ENCODE measurements around the gene SCN1B.
A peak's percentile ranks its signal among the peaks of the same experiment; 100 is the strongest.
"Not testable (repeated sequence)": the region's sequence is repeated elsewhere in the genome, so short reads cannot be mapped to it uniquely, and the experiment has no call there.

Gene SCN1B

DNA sequence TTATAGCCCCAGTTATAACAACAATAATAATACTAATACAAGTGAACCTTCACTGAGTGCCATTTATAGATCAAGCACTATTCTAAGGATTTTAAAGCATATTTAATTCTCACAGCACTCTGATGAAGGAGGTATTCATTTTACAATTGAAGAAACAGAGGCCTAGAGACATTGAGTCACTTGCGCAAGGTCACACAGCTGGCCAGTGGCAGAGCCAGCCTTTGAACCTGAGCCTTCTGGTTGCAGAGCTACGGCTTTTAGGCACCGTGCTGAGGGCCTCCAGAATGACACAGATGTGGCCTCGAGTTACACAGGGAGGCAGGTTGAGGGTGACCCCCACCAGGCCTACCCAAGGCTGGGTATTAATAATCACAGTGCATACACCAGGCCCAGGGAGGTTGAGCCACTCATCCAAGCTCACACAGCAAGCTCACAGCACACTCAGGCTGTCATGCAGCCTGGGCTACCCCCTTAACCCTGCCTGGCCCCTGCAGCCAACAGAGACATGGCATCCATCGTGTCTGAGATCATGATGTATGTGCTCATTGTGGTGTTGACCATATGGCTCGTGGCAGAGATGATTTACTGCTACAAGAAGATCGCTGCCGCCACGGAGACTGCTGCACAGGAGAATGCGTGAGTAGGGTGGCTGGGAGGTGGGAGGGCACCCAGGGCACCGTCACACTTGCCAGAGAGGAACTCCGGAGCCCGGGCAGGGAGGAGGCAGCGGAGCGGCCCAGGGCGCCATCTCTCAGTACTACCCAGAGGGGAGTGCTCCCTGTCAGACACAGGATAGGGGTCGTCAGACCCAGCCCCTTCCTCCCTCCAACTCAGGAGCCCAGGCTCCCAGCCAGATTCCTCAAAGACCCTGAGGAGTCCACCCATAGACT is 8.6 kb downstream of the SCN1B start:
- no peak for DNase-seq

DNA sequence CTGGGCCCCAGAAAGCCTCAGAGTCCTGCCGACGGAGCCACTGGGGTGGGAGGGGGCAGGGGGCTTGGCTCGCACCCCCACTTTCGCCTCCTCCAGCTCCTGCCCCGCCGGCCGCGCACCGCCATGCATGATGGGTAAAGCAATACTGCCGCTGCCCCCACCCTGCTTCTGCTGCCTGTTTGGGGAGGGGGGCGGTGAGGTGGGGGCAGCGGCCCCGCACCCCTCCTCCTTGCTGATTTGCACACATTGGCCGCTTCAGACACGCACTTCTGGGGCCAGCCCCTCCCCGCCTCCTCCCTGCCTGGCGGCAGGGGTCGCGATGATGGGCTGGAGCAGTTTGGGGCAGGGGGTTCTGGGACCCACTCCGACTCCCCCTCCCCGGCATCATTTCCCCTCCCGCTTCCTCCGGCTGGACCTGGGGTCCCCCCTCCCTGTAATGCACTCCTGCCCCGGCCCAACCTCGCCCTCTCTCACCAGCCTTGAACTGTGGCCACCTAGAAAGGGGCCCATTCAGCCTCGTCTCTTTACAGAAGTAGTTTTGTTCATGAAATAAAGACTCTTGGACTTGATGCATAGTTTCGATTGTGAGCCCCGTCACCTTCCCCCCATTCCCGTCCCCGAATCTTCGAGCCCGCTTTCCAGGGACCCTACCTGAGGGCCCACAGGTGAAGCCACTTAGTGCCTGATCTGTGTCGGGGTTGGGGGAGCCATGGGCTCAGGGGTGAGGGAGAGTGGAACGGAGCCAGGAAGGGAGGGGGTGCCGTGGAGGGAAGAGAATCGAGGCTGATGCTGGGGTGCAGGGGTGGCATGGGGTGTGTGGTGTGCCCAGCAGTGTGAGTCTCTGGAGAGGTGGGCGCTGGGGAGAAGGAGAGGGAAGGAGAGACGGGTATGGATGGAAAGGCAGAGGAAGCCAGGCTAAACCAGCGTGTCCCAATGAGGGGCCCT is 9.9 kb downstream of the SCN1B start:
- DNase-seq, result no peak

DNA sequence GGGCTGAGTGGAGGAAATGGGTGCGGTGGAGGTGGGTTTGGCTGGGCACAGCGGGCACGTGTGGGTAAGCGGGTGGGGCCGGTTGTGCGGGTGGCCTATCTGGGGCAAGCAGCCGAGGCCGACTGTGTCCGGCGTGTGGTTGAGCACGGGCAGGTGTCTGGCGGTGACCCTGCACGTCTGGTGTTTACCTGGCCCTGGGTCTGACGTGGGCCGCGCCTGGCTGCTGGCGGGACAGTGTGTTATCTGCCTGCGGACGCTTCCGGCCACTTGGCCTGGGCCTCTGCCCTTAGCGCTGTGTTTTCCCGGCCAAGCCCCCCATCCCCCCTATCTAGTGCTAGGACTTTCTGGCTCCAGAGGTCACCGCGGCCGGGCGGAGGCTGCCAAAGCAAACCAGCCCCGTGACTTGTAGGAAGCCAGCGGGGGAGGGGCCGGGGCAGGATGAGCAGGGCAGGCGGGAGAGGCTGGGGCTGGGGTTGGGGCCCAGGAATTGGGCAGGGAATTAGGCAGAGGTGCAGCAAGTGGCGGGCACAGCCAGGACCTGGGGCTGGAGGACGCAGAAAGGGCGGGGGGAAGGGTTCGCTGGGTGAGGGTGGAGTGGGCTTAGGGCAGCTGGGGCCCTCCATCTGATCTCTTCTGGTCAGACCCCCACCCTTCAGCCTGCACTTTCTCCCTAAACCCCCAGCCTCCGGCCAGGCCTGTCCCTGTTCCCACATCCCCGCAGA is 10.7 kb downstream of the SCN1B start:
- DNase-seq, result peak; percentile 64

DNA sequence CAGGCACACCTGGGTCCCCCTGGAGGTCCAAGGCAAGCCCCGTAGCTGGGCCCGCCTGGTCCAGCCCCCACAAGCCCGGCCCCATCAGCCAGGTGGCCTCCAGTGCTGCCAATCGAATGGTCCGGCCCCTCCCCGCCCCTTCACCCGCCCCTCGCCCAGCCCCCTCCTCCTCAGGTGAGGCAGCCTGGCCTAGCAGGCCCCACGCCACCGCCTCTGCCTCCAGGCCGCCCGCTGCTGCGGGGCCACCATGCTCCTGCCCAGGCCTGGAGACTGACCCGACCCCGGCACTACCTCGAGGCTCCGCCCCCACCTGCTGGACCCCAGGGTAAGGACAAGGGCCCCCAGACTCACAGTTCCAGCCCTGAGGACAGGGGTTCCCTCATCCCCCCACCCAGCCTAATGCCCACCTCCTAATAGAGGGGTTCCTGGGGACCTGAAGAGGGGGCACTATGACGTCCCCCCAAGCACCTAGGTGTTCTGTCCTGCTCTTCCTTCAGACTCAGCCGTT is 11.3 kb downstream of the SCN1B start, which contains the start of gene HPN:
HPN (plus strand) TSS at position 174 of the 508 bp plus-strand sequence. CDS start 786 bp downstream, outside the sequence.
- DNase-seq, result no peak

DNA sequence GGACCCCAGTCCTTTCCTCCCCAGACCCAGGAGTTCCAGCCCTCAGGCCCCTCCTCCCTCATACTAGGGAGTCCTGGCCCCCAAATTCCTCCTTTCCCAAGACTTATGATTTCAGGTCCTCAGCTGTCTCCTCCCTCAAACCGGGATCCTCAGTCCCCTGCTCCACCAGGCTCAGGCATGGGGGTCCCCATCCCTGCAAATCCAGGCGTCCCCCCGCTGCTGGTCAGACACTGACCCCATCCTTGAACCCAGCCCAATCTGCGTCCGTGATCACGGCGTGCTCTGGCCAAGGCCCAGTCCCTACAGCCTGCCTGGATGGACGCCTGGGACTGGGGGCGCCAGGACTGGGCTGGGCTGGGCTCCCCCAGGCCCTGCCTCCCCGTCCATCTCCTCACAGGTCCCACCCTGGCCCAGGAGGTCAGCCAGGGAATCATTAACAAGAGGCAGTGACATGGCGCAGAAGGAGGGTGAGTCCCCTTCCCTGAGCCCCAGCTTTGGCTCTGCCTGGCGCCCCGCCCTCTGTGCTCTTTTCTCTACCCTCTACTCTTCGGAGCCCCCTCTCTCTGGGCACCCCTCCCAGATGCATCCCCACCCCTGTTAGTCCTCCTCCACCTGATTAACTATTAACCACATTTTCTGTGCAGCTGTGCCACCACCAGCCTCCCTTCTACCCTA is 11.9 kb downstream of the SCN1B start:
- no peak for DNase-seq

DNA sequence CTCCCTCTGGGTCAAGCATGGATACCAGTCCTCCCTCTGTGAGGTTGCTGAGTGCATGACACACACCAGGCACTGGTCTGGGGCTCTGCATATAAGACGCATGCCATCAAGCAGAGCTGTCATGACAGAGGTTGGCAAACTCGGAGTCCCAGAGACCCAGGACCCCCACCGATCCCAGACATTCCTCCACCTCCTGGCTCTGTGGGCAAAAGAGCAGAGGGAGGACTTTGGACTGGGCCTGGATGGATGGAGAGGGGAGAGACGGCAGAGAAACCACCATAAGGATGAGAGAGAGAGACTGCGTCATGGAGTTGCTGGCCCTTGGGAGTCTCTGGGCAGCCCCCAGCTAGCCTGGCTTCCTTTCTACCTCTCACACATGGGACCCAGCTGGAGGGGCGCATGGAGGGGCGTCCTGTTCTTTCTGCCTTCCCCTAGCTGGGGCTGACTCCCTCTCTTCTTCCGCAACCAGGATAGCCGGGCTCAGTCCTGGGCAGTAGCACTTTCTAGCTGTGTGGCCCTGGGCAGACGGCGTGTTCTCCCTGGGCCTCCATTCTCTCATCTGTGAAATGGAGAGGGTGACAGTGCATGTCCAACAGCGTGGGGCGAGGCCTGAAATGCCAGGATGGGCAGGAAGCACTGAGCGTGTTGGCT is 12.8 kb downstream of the SCN1B start:
- no peak for DNase-seq

DNA sequence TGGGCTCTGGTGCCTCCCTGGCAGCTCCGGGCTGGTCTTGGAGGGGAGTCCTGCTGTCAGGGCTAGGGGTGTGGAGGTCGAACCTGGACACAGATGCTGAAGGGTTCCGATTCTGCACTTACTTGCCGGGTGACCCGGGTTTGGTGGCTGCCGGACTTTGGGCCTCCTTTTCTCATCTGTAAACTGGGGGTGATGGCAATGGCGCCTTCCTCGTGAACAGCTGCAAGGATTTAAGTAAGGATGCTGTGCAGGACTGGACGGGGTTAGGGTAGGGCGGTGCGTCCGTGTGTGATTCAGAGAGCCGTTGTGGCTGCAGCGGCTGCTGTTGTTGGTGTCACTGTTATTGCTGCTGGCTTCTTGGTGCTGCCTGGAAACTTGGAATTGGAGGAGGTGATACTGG is 13.6 kb downstream of the SCN1B start:
- DNase-seq, result no peak

DNA sequence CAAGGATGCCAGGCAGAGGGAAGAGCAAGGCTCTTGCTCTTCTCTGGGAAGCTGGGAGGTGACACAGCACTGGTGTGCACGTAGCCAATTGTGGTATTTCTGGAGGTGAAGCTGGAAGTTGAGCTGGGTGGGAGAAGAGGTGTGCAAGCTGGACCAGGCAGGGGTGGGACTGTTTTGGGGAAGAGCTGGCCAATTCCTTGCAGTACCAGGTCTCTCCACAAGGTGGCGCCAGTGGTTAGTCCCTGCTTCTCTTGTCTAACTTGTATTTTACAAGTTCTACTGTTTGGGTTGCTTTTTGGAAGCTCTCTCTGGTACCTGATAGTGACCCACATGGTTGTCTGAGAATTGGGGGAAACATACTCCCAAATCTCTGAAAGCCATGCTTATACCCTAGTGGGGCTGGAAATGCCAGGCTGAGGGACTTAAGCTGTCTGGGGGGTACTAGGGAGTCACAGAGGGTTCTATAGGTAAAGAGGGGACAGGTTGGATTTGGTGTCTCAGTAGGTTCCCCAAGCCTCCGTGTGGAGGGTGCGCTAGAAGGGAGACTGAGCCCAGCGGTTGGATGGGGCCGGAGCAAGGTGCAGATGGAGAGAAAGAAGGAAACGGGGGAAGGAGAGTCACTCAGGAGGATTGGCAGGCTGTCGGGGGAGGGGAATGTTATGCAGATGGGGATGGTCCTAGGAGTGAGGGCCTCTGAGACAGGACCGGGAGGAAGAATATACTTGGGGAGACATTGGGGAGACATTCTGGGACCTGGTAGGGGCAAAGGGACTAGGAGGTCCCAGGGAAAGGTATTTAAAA is 14.2 kb downstream of the SCN1B start:
- DNase-seq, result peak; percentile 72

DNA sequence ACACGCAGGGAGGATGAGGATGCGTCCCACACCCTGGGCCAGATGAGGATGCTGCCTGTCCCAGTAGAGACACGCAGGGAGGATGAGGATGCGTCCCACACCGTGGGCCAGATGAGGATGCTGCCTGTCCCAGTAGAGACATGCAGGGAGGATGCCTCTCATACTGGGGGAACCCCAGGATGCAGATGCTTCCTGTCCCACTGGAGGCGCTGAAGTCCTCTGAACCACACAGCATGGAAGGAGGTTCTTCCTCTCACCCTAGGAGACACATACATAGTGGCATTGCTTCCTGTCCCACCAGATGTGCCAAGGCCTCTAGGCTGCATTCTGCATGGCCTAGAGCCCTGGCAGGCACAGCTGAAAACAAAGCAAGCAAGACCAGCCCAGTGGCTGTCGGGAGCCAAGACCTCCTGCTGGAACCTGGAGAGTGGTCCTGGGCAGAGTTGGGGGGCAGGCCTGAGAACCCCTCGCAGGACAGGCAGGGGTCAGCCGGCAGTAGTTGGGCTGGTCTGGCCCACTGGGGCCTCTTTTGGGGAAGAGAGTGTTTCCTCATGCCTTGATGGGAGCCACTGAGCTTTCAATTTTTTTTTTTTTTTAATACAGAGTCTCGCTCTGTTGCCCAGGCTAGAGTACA is 15.5 kb downstream of the SCN1B start:
- DNase-seq, result peak; percentile 47

DNA sequence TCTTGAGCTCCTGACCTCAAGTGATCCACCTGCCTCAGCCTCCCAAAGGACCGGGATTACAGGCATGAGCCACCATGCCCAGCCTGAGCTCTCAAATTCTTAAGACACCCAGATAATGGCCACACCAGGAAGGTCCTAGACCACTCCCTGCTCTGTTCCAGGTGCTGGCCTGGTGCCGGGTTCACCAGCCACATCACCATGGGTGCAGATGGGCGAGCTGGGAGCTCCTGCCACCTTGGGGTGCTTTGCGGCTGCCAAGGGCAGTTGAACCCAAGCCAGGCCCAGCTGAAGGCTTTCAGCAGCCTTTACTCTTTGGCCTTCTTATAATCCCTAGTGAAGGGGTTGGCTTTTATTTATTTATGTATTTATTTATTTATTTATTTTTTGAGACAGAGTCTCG is 16.2 kb downstream of the SCN1B start:
- no peak for DNase-seq

DNA sequence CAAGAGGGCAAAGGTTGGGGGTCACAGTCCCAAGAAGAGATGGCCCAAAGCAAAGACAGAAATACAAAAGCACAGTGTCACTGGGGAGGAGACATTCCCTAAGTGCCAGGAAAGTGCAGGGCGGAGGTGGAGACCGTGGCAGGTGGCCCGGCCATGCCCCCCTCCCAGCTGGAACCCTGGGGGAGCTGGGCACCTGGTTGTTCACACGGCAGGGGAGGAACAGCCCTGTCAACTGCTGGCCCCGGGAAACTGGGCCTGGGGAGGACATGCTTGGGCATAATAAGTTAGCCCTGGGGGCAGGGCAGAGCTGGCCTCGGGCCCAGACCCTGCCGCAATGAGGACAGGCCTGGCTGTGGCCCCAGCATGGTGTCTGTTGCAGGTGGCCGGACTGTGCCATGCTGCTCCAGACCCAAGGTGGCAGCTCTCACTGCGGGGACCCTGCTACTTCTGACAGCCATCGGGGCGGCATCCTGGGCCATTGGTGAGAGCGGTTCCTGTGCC is 18.7 kb downstream of the SCN1B start:
- DNase-seq, result no peak

DNA sequence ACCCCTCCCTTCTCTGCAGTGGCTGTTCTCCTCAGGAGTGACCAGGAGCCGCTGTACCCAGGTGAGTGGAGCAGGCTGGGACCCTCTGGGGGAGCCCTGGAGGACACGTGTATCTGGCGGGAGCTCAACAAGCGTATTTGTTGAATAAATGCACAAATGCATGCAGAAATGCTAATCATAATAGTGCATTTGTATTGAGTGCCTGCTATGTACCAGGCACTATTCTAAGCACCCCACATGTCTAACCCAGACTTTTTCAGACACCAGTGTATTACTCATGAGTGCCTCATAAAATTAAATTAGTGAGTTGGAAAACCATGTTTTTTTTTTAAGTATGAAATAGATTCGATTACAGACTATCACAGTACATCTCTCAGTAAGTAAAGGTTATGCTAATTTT is 19.2 kb downstream of the SCN1B start:
- no peak for DNase-seq

DNA sequence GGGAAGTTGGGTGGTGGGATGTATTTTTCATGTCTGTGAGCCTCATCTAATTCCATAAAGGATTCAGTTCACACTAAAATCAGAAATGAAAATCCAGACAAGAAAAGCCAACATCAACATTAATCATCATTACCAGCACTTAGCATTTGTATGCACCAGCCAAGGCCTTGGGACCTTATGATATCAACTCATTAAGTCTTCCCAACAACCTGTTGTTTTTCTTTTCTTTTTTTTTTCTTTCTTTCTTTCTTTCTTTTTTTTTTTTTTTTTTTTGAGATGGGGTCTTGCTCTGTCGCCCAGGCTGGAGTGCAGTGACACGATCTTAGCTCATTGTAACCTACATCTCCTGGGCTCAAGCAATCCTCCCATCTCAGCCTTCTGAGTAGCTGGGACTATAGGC is 20.4 kb downstream of the SCN1B start:
- DNase-seq, result not testable (repeated sequence)

DNA sequence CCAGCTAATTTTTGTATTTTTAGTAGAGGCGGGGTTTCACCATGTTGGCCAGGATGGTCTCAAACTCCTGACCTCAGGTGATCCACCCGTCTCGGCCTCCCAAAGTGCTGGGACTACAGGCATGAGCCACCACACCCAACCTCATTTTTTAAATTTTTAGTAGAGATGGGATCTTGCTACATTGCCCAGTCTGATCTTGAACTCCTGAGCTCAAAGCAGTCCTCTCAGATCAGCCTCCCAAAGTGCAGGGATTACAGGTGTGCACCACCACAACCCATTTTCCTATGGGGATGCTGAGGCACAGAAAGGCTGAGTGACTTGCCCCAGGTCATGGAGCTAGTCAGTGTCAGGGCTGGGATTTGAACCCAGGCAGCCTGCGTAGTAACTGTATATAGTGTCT is 21.0 kb downstream of the SCN1B start:
- DNase-seq, result not testable (repeated sequence)

DNA sequence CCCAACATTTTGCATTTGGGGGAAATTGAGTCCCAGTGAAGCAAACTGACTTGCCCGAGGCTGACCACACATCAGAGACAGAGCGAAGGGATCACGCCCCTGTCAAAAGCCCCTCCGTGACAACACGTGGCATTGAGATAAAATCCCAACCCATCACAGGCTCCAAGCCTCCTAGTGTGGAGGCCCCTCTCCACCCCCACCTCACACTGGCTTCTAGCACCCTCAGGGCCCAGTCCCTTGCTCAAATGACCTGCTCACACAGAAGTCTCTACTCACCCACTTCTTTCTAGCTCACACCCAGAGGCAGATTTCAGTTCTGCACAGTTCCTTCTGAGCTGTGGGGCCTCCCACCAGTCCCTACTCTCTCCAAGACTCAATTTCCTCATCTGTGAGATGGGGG is 21.5 kb downstream of the SCN1B start:
- DNase-seq, result no peak

DNA sequence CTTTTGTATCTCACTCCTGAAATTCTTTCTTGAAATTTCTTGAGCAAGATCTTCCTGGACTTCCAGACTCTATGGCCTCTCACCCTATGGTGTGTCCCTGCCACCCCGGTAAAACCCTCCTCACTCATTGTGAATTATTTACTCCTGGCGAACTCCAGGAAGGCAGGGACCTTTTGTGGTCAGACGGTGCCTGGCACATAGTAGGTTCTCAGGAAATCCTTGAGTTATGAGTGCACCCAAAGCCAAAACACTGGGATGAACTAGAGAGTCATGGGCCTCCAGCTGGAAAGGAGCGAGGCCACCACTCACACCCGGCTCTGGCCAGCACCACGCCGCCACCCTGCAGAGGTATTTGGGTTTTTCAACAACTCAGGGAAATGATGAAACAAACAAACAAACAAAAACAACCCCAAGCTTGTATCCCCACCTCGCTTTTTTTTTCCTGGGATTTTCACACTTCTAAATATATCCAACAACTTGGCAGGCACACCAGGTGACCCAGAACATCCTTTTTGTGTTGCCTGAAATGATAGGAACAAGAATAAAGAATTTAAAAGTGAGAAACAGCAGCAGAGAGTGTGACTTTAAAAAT is 22.4 kb downstream of the SCN1B start:
- DNase-seq, result no peak

DNA sequence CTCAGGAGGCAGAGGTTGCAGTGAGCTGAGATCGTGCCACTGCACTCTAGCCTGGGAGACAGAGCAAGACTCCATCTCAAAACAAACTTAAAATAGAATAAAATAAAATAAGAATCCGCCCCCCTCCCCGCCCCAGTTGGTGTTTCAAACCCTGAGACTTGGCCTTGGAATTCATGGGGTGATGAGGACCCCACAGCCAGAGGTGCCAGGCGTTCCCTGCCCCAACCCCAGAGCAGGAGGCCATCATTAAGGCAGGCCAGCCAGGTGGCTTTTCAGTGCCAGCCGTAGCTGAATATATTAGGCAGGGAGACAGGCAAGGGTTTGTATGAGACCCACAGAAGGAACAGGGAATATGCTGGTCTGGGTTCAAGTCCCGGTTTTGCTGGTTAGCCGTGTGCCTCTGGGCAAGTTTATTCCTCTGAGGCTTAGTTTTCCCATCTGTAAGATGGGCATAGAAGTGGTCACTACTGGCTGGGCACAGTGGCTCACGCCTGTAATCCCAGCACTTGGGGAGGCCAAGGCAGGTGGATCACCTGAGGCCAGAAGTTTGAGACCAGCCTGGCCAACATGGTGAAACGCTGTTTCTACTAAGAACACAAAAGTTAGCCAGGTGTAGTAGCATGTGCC is 23.5 kb downstream of the SCN1B start:
- no peak for DNase-seq

DNA sequence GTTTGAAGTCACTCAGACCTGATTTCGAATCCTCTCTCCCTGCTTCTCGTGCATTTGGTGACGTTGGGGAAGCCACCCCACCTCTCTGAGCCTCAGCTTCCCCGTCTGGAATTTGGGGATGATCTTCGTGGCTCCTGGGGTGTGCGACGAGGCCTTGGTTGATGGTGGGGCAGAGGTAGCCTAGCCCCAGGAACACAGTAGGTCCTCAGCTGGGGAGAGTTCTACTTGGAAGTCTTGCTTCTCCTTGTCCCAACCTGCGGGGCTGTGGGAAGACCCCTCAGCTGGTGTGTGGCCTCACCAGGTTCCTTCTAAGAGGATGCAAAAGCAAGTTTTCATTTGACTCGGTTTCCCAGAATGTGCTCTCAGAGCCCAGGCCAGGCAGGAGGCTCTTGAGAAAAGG is 24.4 kb downstream of the SCN1B start:
- DNase-seq, result no peak

DNA sequence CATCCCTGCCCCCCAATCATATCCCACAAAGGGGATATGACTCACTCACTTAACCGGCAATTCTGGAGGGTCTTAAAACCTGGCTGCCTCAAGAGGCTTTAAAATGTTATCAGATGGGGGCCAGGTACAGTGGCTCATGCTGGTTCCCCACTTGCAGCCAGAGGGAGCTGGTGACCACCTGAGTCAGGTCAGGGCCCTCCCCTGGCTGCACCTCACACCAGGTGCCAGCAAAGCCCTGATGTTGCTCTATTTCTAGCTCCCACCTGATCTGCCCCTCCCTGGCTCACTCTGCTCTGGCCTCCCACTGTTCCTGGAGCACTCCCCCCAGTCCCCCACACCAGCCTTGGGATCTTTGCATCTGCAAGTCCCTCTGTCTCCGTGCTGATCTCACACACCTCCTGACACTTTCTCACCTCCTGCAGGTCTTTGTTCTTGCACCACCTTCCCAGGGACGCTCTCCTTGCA is 25.5 kb downstream of the SCN1B start:
- DNase-seq, result peak; percentile 18
